Left cardiac atrium (tissue), 4 donors: ENCODE results near the gene ILF2. TPM values are rescaled to one million over a fixed set of nuclear protein-coding genes. Genes with fewer than 3 reads are reported as not detected.
"Not testable (repeated sequence)": the region's sequence is repeated elsewhere in the genome, so short reads cannot be mapped to it uniquely, and the experiment has no call there.

ENCODE experiments used
- ATAC-seq, 2 donors: fragments of 200-7000 bp; cut with Tn5 transposase; one replicate each; pipeline ENCODE4 v1.9.1; 2020; ENCODE audit warnings: mild to moderate bottlenecking in 2 of 2, moderate library complexity in 2 of 2
- DNase-seq: peaks from one replicate; pipeline ENCODE4 v3.0.0-alpha.2; 2020
- intact Hi-C, 2 donors: fragments of 100-400 bp; cut with DNase I; formaldehyde crosslinking; loops; one replicate each; pipeline versions ENCODE4 v1.14.1 to v1.15.1; 2022 to 2023
- long read RNA-seq: library from polyadenylated mRNA; unstranded; transcript quantifications from one replicate; pipeline ENCODE4 v2.0.0, GENCODE V29; 2021
- total RNA-seq, 2 donors: library from RNA; stranded (reverse); fragmentation: NEBNext Ultra II Directional; extraction: Animal tissue kit (Norgen Biotek cat#: 25700); gene quantifications; one replicate each; pipeline ENCODE4 v1.2.1, GENCODE V29; 2021
- donor health status: DM: no; HTN: yes; CAD: no.
- donor health status: DM: no; HTN: yes; CAD: no; lungs with severe emphysema.
- donor health status: DM: yes; HTN: yes; CAD: no.
- donor health status: Dilated cardiomyopathy.

Gene ILF2
- total RNA-seq, result 10 to 100 TPM; 63.7 to 91.7 TPM
- long read RNA-seq, transcript ILF2-201 (14 exons, 1,659 nt), result major isoform, 70 of 79 reads
- long read RNA-seq, partial matches to known transcripts, result 2 of 79 reads
- long read RNA-seq, other reads (novel, unspliced or antisense), result 6 of 79 reads

GRCh38 chr1:153670859-153671627 is at the start of gene ILF2:
Gene ILF2 (minus strand): TSS chr1:153670993. CDS start chr1:153670922, 71 bp downstream.
- ATAC-seq (peak; percentile 96 to 97), DNase-seq (peak; percentile 97)
- intact Hi-C loops, result loop anchor here in 1 of 2 donors (10.0 kb wide), 1 partner anchor 314 kb away; the partner anchor contains the start of gene RAB13

- intact Hi-C loops, result no loop called here
Measured at GRCh38 chr1:153717330-153717729, 46.5 kb upstream of the ILF2 start.

GRCh38 chr1:153716211-153716610 is 45.4 kb upstream of the ILF2 start:
- ATAC-seq, intact Hi-C loops, DNase-seq: not testable (repeated sequence)

More at GRCh38 chr1:153717330-153717729, 46.5 kb upstream of the ILF2 start:
- no peak for DNase-seq
- no peak for ATAC-seq

- intact Hi-C loops, result no loop called here
Measured at GRCh38 chr1:153711026-153711425, 40.2 kb upstream of the ILF2 start.

GRCh38 chr1:153705484-153705883 is 34.7 kb upstream of the ILF2 start:
- no peak for DNase-seq
- ATAC-seq, result no peak

More at GRCh38 chr1:153711026-153711425, 40.2 kb upstream of the ILF2 start:
- ATAC-seq (no peak), DNase-seq (no peak)

GRCh38 chr1:153699768-153700167 is 29.0 kb upstream of the ILF2 start:
- DNase-seq (no peak), ATAC-seq (no peak)
- intact Hi-C loops, result no loop called here

More at GRCh38 chr1:153705484-153705883, 34.7 kb upstream of the ILF2 start:
- intact Hi-C loops, result no loop called here

GRCh38 chr1:153698923-153699714 is 28.3 kb upstream of the ILF2 start:
- intact Hi-C loops, result no loop called here
- DNase-seq (no peak), ATAC-seq (peak; percentile 15 to 16)

GRCh38 chr1:153698020-153698922 is 27.5 kb upstream of the ILF2 start:
- peak; percentile 92 for DNase-seq
- peak; percentile 77 to 88 for ATAC-seq
- intact Hi-C loops, result no loop called here

- intact Hi-C loops, result no loop called here
- ATAC-seq (peak; percentile 62 to 71), DNase-seq (peak; percentile 82)
Measured at GRCh38 chr1:153697191-153698019, 26.6 kb upstream of the ILF2 start.

- no peak for DNase-seq
- intact Hi-C loops, result no loop called here
- ATAC-seq, result no peak
Measured at GRCh38 chr1:153696741-153697140, 25.9 kb upstream of the ILF2 start.

- intact Hi-C loops, result no loop called here
- no peak for ATAC-seq
Measured at GRCh38 chr1:153693466-153693865, 22.7 kb upstream of the ILF2 start.

GRCh38 chr1:153688736-153689328 is 18.0 kb upstream of the ILF2 start:
- ATAC-seq (no peak), DNase-seq (no peak)
- intact Hi-C loops, result loop anchor here (5.0 to 10.0 kb wide), 2 partner anchors 43 to 56 kb away; no protein-coding TSS in a partner anchor

More at GRCh38 chr1:153693466-153693865, 22.7 kb upstream of the ILF2 start:
- DNase-seq, result no peak

GRCh38 chr1:153688276-153688675 is 17.5 kb upstream of the ILF2 start:
- DNase-seq (no peak), ATAC-seq (no peak)
- intact Hi-C loops, result loop anchor here (5.0 to 10.0 kb wide), 2 partner anchors 44 to 57 kb away; no protein-coding TSS in a partner anchor

- intact Hi-C loops, result loop anchor here (5.0 to 10.0 kb wide), 2 partner anchors 45 to 57 kb away; no protein-coding TSS in a partner anchor
- DNase-seq (no peak), ATAC-seq (no peak)
Measured at GRCh38 chr1:153687346-153688125, 16.7 kb upstream of the ILF2 start.

GRCh38 chr1:153685544-153686340 is 14.9 kb upstream of the ILF2 start:
- intact Hi-C loops, result loop anchor here (5.0 to 10.0 kb wide), 2 partner anchors 47 to 59 kb away; no protein-coding TSS in a partner anchor
- no peak for ATAC-seq
- no peak for DNase-seq

GRCh38 chr1:153684892-153685291 is 14.1 kb upstream of the ILF2 start:
- ATAC-seq (no peak), DNase-seq (no peak)
- intact Hi-C loops, result loop anchor here (5.0 to 10.0 kb wide), 2 partner anchors 47 to 60 kb away; no protein-coding TSS in a partner anchor
